Measurements from ENCODE around the gene HOXD11. TPM values are rescaled to one million over a fixed set of nuclear protein-coding genes. Genes with fewer than 3 reads are reported as not detected.

Gene HOXD11
- total and polyA plus RNA-seq, 2 of the 4 experiments (the other 2 are of a cell fraction) = not detected

GRCh38 chr2:176078541-176079284 is 28.4 kb upstream of the HOXD11 start:
- peaks cover 84% of the 10 kb centered on the region for H3K27me3 ChIP-seq (ENCODE audit: control insufficient read depth, insufficient read depth, low read length)
- peaks cover 1% of the 10 kb centered on the region for H3K4me1 ChIP-seq (ENCODE audit: control insufficient read depth, insufficient read depth, low read length)
- WGBS, 2 experiments (ENCODE audit: extremely low coverage in 2 of 2, insufficient read length in 1 of 2) = 3% methylated on average over 13 of the region's 25 CpGs; no CpG with 5 or more reads in 1 of the 2 experiments
- DNase-seq (no peak), ATAC-seq (ENCODE audit: low read depth) (no peak)
- no peak overlapping the region for H4K8ac ChIP-seq (ENCODE audit: low read depth in 2 of 2, low read length in 2 of 2)
- H3K4me3 ChIP-seq (ENCODE audit: insufficient read depth, low read depth, low read length) = no peak overlapping the region
- H3K23ac ChIP-seq (ENCODE audit: low read depth, low read length) = no peak overlapping the region
- H2BK120ac ChIP-seq (ENCODE audit: low read depth, low read length) = no peak overlapping the region
- H3K14ac ChIP-seq (replicated peaks; ENCODE audit: low read depth, low read length) = no peak overlapping the region
- no peaks in the 10 kb centered on the region for H3K36me3 ChIP-seq (ENCODE audit: control insufficient read depth, insufficient read depth, low read length)
- BruUV-seq (replicated peaks) = no TSS peak
- dilution Hi-C loops (cut with HindIII; ENCODE audit: low sequenced_read_pairs, unreplicated experiment) = no loop called here
- H4K5ac ChIP-seq (ENCODE audit: low read depth, low read length) = no peak overlapping the region
- H2BK20ac ChIP-seq (ENCODE audit: low read depth, low read length) = no peak overlapping the region
- H4K91ac ChIP-seq (ENCODE audit: insufficient read depth, low read depth, low read length) = no peak overlapping the region
- no peak overlapping the region for H3K4ac ChIP-seq (ENCODE audit: low read depth, low read length)
- no peak overlapping the region for H3K9ac ChIP-seq (ENCODE audit: low read depth, low read length)
- H2AK9ac ChIP-seq (replicated peaks; ENCODE audit: low read depth, low read length, poor library complexity) = no peak overlapping the region
- H3K27ac ChIP-seq (ENCODE audit: insufficient read depth, low read length) = no peak overlapping the region
- H3K4me2 ChIP-seq (ENCODE audit: low read depth, low read length) = no peak overlapping the region; the same call in 1 of the 2 replicates
- peaks cover 21% of the 10 kb centered on the region for H3K9me3 ChIP-seq (ENCODE audit: control insufficient read depth, insufficient read depth, low read length)
- no peak overlapping the region for H2BK5ac ChIP-seq (ENCODE audit: low read depth, low read length, poor library complexity, severe bottlenecking)
- H3K56ac ChIP-seq (ENCODE audit: extremely low read depth, insufficient read depth, low read length) = no peak overlapping the region
- no peak overlapping the region for H2AK5ac ChIP-seq (ENCODE audit: low read depth, low read length)
- H2BK15ac ChIP-seq (ENCODE audit: low read depth, low read length) = no peak overlapping the region
- in situ Hi-C loops (cut with MboI; ENCODE audit: low sequenced_read_pairs) = loop anchor here (25.0 kb wide), 2 partner anchors 1041 to 1341 kb away; no protein-coding TSS in a partner anchor
- ChIA-PET POLR2A (ENCODE audit: unreplicated experiment) (no interaction called here), CTCF (interaction anchor here (1.0 kb wide), 1 partner anchor 389 kb away, joined by 3 read pairs; no protein-coding TSS in a partner anchor)
- no peak overlapping the region for H2AFZ ChIP-seq (replicated peaks; ENCODE audit: low read length, poor library complexity)
- H3K9me1 ChIP-seq (ENCODE audit: insufficient read depth, low read length) = no peaks in the 10 kb centered on the region
- intact Hi-C loops (cut with micrococcal nuclease) = no loop called here
- no peak for TF ChIP-seq CEBPB (IDR thresholded peaks at IDR 0.05; ENCODE audit: low read depth, low read length)
- TF ChIP-seq MAZ (IDR thresholded peaks at IDR 0.05; ENCODE audit: borderline replicate concordance, low read depth, low read length) = no peak
- TF ChIP-seq SMC3 (IDR thresholded peaks at IDR 0.05; ENCODE audit: low read depth, low read length) = no peak
- no peak for TF ChIP-seq RFX5 (IDR thresholded peaks at IDR 0.05; ENCODE audit: low read depth, low read length)
- no peak for TF ChIP-seq CTCF (conservative IDR thresholded peaks at IDR 0.05; ENCODE audit: low read depth, low read length)
- no peak for TF ChIP-seq RCOR1 (IDR thresholded peaks at IDR 0.05; ENCODE audit: insufficient replicate concordance, low read length)
- TF ChIP-seq, protein P1, sequence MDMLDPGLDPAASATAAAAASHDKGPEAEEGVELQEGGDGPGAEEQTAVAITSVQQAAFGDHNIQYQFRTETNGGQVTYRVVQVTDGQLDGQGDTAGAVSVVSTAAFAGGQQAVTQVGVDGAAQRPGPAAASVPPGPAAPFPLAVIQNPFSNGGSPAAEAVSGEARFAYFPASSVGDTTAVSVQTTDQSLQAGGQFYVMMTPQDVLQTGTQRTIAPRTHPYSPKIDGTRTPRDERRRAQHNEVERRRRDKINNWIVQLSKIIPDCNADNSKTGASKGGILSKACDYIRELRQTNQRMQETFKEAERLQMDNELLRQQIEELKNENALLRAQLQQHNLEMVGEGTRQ (IDR thresholded peaks at IDR 0.05; ENCODE audit: low read depth, low read length) = no peak
- no peak for TF ChIP-seq FOS (IDR thresholded peaks at IDR 0.05; ENCODE audit: low read depth, low read length)
- TF ChIP-seq, protein P2, sequence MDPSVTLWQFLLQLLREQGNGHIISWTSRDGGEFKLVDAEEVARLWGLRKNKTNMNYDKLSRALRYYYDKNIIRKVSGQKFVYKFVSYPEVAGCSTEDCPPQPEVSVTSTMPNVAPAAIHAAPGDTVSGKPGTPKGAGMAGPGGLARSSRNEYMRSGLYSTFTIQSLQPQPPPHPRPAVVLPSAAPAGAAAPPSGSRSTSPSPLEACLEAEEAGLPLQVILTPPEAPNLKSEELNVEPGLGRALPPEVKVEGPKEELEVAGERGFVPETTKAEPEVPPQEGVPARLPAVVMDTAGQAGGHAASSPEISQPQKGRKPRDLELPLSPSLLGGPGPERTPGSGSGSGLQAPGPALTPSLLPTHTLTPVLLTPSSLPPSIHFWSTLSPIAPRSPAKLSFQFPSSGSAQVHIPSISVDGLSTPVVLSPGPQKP (IDR thresholded peaks at IDR 0.05; ENCODE audit: borderline replicate concordance, low read depth, low read length) = no peak
- TF ChIP-seq RAD21 (IDR thresholded peaks at IDR 0.05; ENCODE audit: low read length) = no peak
- no peak for TF ChIP-seq POLR2A (IDR thresholded peaks at IDR 0.05; ENCODE audit: low read depth, low read length)
- TF ChIP-seq BHLHE40 (IDR thresholded peaks at IDR 0.05; ENCODE audit: low read depth, low read length) = no peak
- H3K18ac ChIP-seq (ENCODE audit: low read depth, low read length) = no peak overlapping the region
- no peaks in the 10 kb centered on the region for H3K79me1 ChIP-seq (ENCODE audit: low read depth in 1 of 2, low read length in 2 of 2)
- H4K20me1 ChIP-seq (ENCODE audit: insufficient read depth, low read length) = peaks cover 3% of the 10 kb centered on the region; the same call in 1 of the 2 replicates
